ENCODE data around the gene RSBN1L.
"Not testable (repeated sequence)": the region's sequence is repeated elsewhere in the genome, so short reads cannot be mapped to it uniquely, and the experiment has no call there.

- TF ChIP-seq, protein P1, sequence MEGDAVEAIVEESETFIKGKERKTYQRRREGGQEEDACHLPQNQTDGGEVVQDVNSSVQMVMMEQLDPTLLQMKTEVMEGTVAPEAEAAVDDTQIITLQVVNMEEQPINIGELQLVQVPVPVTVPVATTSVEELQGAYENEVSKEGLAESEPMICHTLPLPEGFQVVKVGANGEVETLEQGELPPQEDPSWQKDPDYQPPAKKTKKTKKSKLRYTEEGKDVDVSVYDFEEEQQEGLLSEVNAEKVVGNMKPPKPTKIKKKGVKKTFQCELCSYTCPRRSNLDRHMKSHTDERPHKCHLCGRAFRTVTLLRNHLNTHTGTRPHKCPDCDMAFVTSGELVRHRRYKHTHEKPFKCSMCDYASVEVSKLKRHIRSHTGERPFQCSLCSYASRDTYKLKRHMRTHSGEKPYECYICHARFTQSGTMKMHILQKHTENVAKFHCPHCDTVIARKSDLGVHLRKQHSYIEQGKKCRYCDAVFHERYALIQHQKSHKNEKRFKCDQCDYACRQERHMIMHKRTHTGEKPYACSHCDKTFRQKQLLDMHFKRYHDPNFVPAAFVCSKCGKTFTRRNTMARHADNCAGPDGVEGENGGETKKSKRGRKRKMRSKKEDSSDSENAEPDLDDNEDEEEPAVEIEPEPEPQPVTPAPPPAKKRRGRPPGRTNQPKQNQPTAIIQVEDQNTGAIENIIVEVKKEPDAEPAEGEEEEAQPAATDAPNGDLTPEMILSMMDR (IDR thresholded peaks at IDR 0.05) = not testable (repeated sequence)
- TF ChIP-seq JUNB (IDR thresholded peaks at IDR 0.05) = not testable (repeated sequence)
Observed at GRCh38 chr7:77652826-77653225, 43.4 kb upstream of the RSBN1L start.
